Thymus (tissue), 11 donors: ENCODE measurements around the gene AP1M2. TPM values are rescaled to one million over a fixed set of nuclear protein-coding genes. Genes with fewer than 3 reads are reported as not detected.
"Not testable (repeated sequence)": the region's sequence is repeated elsewhere in the genome, so short reads cannot be mapped to it uniquely, and the experiment has no call there.

Experiments
- DNase-seq, 9 donors: peaks; one replicate each; pipeline ENCODE4 v3.0.0-alpha.2; 2013; ENCODE audit warnings: low spot score in 9 of 9, low read depth in 6 of 9, missing footprints in 1 of 9
- H3K27ac ChIP-seq, 2 donors: one replicate each; pipeline ENCODE4 v1.5.1; 2013; ENCODE audit warnings: control low read depth in 1 of 2, low read depth in 1 of 2, low read length in 1 of 2, mild to moderate bottlenecking in 1 of 2, moderate library complexity in 1 of 2
- H3K27me3 ChIP-seq, 2 donors: one replicate each; pipeline ENCODE4 v1.5.1; 2013; ENCODE audit warnings: low read length in 1 of 2; ENCODE audit not compliant: control insufficient read depth in 2 of 2, insufficient read depth in 1 of 2
- H3K36me3 ChIP-seq, 2 donors: one replicate each; pipeline ENCODE4 v1.5.1; 2013; ENCODE audit warnings: low read length in 1 of 2, mild to moderate bottlenecking in 1 of 2, moderate library complexity in 1 of 2; ENCODE audit not compliant: control insufficient read depth in 2 of 2, insufficient read depth in 2 of 2
- H3K4me1 ChIP-seq, 2 donors: one replicate each; pipeline ENCODE4 v1.5.1; 2013; ENCODE audit warnings: low read length in 2 of 2; ENCODE audit not compliant: control insufficient read depth in 2 of 2, insufficient read depth in 2 of 2
- H3K4me3 ChIP-seq, 2 donors: one replicate each; pipeline ENCODE4 v1.5.1; 2013; ENCODE audit warnings: low read length in 2 of 2, control low read depth in 1 of 2, mild to moderate bottlenecking in 1 of 2
- H3K9me3 ChIP-seq, 2 donors: one replicate each; pipeline ENCODE4 v1.5.1; 2013; ENCODE audit warnings: low read length in 1 of 2, mild to moderate bottlenecking in 1 of 2; ENCODE audit not compliant: control insufficient read depth in 2 of 2, insufficient read depth in 1 of 2
- WGBS: extraction: QIAGEN DNeasy Blood & Tissue Kit; methylation state at CpG from one replicate; pipeline ENCODE4 v1.1.7; 2013; 5-methylcytosine and 5-hydroxymethylcytosine counted together
- polyA plus RNA-seq: library from polyadenylated mRNA; stranded (reverse); fragments of 200-250 nt; gene quantifications from one replicate; pipeline ENCODE4 v1.2.3, GENCODE V29; 2013
- total RNA-seq: library from RNA; stranded (reverse); fragments of 120-200 nt; gene quantifications from one replicate; pipeline ENCODE4 v1.2.4, GENCODE V29; 2013
- donor health status: healthy.

The AP1M2 gene
- total and polyA plus RNA-seq, 2 donors: 4.8 to 20.7 TPM

- H3K9me3 ChIP-seq: peaks cover 0 to 20% of the 10 kb centered on the region in 2 donors
- H3K4me1 ChIP-seq: peaks cover 43 to 59% of the 10 kb centered on the region in 2 donors
- WGBS: 88% methylated on average over 12 of the region's 12 CpGs
- no peak overlapping the region for H3K4me3 ChIP-seq
- DNase-seq: peak in 3 of 9 donors; percentile 53 to 77 (median 60)
- H3K27me3 ChIP-seq: no peaks in the 10 kb centered on the region
- peaks cover 84 to 92% of the 10 kb centered on the region in 2 donors for H3K36me3 ChIP-seq
- peak overlapping the region; percentile 81 to 99 for H3K27ac ChIP-seq
Measured at GRCh38 chr19:10551698-10552301, 35.3 kb downstream of the AP1M2 start.

- peaks cover 0 to 21% of the 10 kb centered on the region in 2 donors for H3K9me3 ChIP-seq
- H3K27me3 ChIP-seq, H3K4me3 ChIP-seq, DNase-seq: not testable (repeated sequence)
- peaks cover 41 to 51% of the 10 kb centered on the region in 2 donors for H3K4me1 ChIP-seq
- WGBS: 97% methylated on average over 9 of the region's 9 CpGs
- H3K27ac ChIP-seq: peak overlapping the region in 1 of 2 donors; percentile 2
- peaks cover 82 to 90% of the 10 kb centered on the region in 2 donors for H3K36me3 ChIP-seq
Measured at GRCh38 chr19:10551006-10551405, 36.1 kb downstream of the AP1M2 start.

- WGBS: 97% methylated on average over 5 of the region's 6 CpGs
- Histone ChIP-seq H3K9me3 (peaks cover 0 to 21% of the 10 kb centered on the region in 2 donors), H3K36me3 (peaks cover 77 to 88% of the 10 kb centered on the region in 2 donors), H3K4me1 (peaks cover 35 to 51% of the 10 kb centered on the region in 2 donors), H3K27me3 (no peaks in the 10 kb centered on the region), H3K27ac (no peak overlapping the region), H3K4me3 (no peak overlapping the region)
- DNase-seq: no peak
Measured at GRCh38 chr19:10550336-10550735, 36.8 kb downstream of the AP1M2 start.

GRCh38 chr19:10549733-10550132 lies 37.4 kb downstream of the AP1M2 start:
- Histone ChIP-seq H3K27ac (no peak overlapping the region), H3K36me3 (peaks cover 71 to 85% of the 10 kb centered on the region in 2 donors), H3K27me3 (no peaks in the 10 kb centered on the region), H3K9me3 (peaks cover 0 to 23% of the 10 kb centered on the region in 2 donors), H3K4me3 (no peak overlapping the region), H3K4me1 (peaks cover 34 to 51% of the 10 kb centered on the region in 2 donors)
- 97% methylated on average over 7 of the region's 7 CpGs for WGBS
- no peak for DNase-seq

GRCh38 chr19:10548746-10549276 lies 38.3 kb downstream of the AP1M2 start:
- WGBS: over 99% methylated on average over 18 of the region's 18 CpGs

GRCh38 chr19:10546817-10547216 lies 40.3 kb downstream of the AP1M2 start:
- H3K36me3 ChIP-seq: peaks cover 52 to 57% of the 10 kb centered on the region in 2 donors
- no peak for DNase-seq
- no peaks in the 10 kb centered on the region for H3K27me3 ChIP-seq
- 97% methylated on average over 17 of the region's 17 CpGs for WGBS
- peaks cover 0 to 14% of the 10 kb centered on the region in 2 donors for H3K9me3 ChIP-seq
- peaks cover 15 to 35% of the 10 kb centered on the region in 2 donors for H3K4me1 ChIP-seq
- no peak overlapping the region for H3K27ac ChIP-seq
- H3K4me3 ChIP-seq: no peak overlapping the region

More at GRCh38 chr19:10548746-10549276, 38.3 kb downstream of the AP1M2 start:
- peaks cover 0 to 29% of the 10 kb centered on the region in 2 donors for H3K9me3 ChIP-seq
- no peaks in the 10 kb centered on the region for H3K27me3 ChIP-seq
- peaks cover 66 to 77% of the 10 kb centered on the region in 2 donors for H3K36me3 ChIP-seq
- no peak for DNase-seq
- peaks cover 30 to 48% of the 10 kb centered on the region in 2 donors for H3K4me1 ChIP-seq
- H3K27ac ChIP-seq: no peak overlapping the region
- no peak overlapping the region for H3K4me3 ChIP-seq

- Histone ChIP-seq H3K9me3 (peaks cover 0 to 12% of the 10 kb centered on the region in 2 donors), H3K4me3 (peak overlapping the region; percentile 96 to 99), H3K27me3 (peaks cover 0 to 4% of the 10 kb centered on the region in 2 donors), H3K27ac (peak overlapping the region; percentile 47 to 64), H3K36me3 (peaks cover 36 to 40% of the 10 kb centered on the region in 2 donors), H3K4me1 (peaks cover 15 to 30% of the 10 kb centered on the region in 2 donors)
- DNase-seq: peak in 1 of 9 donors; percentile 21
- 59% methylated on average over 23 of the region's 23 CpGs for WGBS
Measured at GRCh38 chr19:10544753-10545251, 42.3 kb downstream of the AP1M2 start.

- peaks cover 0 to 9% of the 10 kb centered on the region in 2 donors for H3K27me3 ChIP-seq
- peaks cover 0 to 12% of the 10 kb centered on the region in 2 donors for H3K9me3 ChIP-seq
- H3K27ac ChIP-seq: peak overlapping the region; percentile 46 to 90
- 25% methylated on average over 22 of the region's 22 CpGs for WGBS
- peaks cover 31 to 36% of the 10 kb centered on the region in 2 donors for H3K36me3 ChIP-seq
- H3K4me1 ChIP-seq: peaks cover 15 to 30% of the 10 kb centered on the region in 2 donors
- DNase-seq: peak in 2 of 9 donors; percentile 14 to 31
- peak overlapping the region; percentile 96 to 99 for H3K4me3 ChIP-seq
Measured at GRCh38 chr19:10544242-10544752, 42.8 kb downstream of the AP1M2 start.
